Measurements from ENCODE around the gene RGS9.

DNA sequence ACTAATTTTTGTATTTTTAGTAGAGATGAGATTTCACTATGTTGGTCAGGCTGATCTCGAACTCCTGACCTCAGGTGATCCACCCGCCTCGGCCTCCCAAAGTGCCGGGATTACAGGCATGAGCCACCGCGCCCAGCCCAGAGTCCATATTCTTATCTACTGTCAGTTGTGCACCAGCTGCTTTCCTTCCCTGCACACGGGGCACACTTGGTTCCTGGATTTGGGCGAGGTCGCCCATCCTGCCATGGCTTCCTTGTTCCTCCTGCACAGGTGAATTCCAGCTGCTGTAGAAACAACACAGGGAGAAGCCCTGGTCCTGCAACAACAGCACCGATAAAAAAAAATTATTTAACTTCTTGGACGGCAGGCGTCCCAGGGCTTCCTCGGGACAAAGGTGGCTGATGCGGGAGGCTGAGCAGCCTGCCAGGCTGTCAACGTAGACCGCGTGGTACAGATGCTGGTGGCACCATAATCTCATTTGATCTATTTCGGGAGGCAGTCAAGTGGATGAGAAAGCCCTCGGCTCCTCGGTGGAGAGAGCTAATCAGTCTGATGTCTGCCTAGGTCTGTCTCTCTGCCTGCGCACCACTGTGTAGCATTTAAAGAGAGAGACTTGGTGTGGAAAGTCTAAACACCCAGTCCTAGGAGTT lies 19.1 kb downstream of the RGS9 start:
- TF ChIP-seq, protein P1, sequence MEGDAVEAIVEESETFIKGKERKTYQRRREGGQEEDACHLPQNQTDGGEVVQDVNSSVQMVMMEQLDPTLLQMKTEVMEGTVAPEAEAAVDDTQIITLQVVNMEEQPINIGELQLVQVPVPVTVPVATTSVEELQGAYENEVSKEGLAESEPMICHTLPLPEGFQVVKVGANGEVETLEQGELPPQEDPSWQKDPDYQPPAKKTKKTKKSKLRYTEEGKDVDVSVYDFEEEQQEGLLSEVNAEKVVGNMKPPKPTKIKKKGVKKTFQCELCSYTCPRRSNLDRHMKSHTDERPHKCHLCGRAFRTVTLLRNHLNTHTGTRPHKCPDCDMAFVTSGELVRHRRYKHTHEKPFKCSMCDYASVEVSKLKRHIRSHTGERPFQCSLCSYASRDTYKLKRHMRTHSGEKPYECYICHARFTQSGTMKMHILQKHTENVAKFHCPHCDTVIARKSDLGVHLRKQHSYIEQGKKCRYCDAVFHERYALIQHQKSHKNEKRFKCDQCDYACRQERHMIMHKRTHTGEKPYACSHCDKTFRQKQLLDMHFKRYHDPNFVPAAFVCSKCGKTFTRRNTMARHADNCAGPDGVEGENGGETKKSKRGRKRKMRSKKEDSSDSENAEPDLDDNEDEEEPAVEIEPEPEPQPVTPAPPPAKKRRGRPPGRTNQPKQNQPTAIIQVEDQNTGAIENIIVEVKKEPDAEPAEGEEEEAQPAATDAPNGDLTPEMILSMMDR (IDR thresholded peaks at IDR 0.05): no peak
- no peak for TF ChIP-seq ZFX (IDR thresholded peaks at IDR 0.05; ENCODE audit: borderline replicate concordance)
